K562 (cell line): ENCODE measurements around the gene GFOD1. TPM values are rescaled to one million over a fixed set of nuclear protein-coding genes. Genes with fewer than 3 reads are reported as not detected.
A peak's percentile ranks its signal among the peaks of the same experiment; 100 is the strongest.

Experiments
- PCBP1 ChIP-seq: fragments of 200-400 bp; formaldehyde crosslinking; IDR thresholded peaks from 2 replicates; pipeline ENCODE4 v1.6.1; 2018; ENCODE audit warnings: mild to moderate bottlenecking, low read depth, low read length; ENCODE audit not compliant: poor library complexity, severe bottlenecking
- PHF8 ChIP-seq: fragments of 200-600 bp; sonication (generic); IDR thresholded peaks from 2 replicates; pipeline ENCODE4 v1.6.1; 2012; ENCODE audit warnings: mixed run types, mild to moderate bottlenecking, inconsistent platforms, low read length, moderate library complexity, borderline replicate concordance
- PPARD ChIP-seq: fragments of 250-450 bp; sonication (Bioruptor Pico); IDR thresholded peaks from 2 replicates; pipeline ENCODE4 v1.8.0; 2022; ENCODE audit warnings: inconsistent platforms, mild to moderate bottlenecking, moderate library complexity
- PRDM10 ChIP-seq: fragments of 450-650 bp; IDR thresholded peaks from 2 replicates; pipeline ENCODE4 v1.6.1; 2018; ENCODE audit not compliant: partially characterized antibody
- SMAD4 ChIP-seq: fragments of 250-450 bp; sonication (Bioruptor Pico); conservative IDR thresholded peaks from 2 replicates; pipeline ENCODE4 v1.8.0; 2021; ENCODE audit warnings: inconsistent platforms, mild to moderate bottlenecking, moderate library complexity
- SP1 ChIP-seq: sonication (generic); formaldehyde crosslinking; IDR thresholded peaks from 2 replicates; pipeline ENCODE4 v1.8.1; 2022; ENCODE audit warnings: mild to moderate bottlenecking, missing genetic modification reagents
- THAP12 ChIP-seq: fragments of 250-450 bp; sonication (Bioruptor Pico); IDR thresholded peaks from 2 replicates; pipeline ENCODE4 v1.9.0; 2021; ENCODE audit warnings: mild to moderate bottlenecking, inconsistent platforms
- TSC22D4 ChIP-seq: fragments of 450-650 bp; IDR thresholded peaks from 2 replicates; pipeline ENCODE4 v1.6.1; 2016; ENCODE audit warnings: missing genetic modification characterization, missing biosample characterization, control low read depth
- XRCC4 ChIP-seq: IDR thresholded peaks from one replicate; pipeline ENCODE4 v1.6.1; 2011; ENCODE audit not compliant: insufficient read depth, insufficient read length; ENCODE audit errors: extremely low read depth
- ZFX ChIP-seq: sonication (generic); formaldehyde crosslinking; IDR thresholded peaks from 2 replicates; pipeline ENCODE4 v1.8.0; 2022; ENCODE audit warnings: mild to moderate bottlenecking, missing genetic modification reagents, moderate library complexity
- ZNF639 ChIP-seq, 2 experiments: fragments of 200-800 bp in 1 of 2; sonication (Bioruptor generic) in 1 of 2; sonication (generic) in 1 of 2; formaldehyde crosslinking in 1 of 2; IDR thresholded peaks in 1 of 2; conservative IDR thresholded peaks in 1 of 2; 2 replicates each; pipeline versions ENCODE4 v1.5.0 to v1.6.1; 2016 to 2020; ENCODE audit warnings: missing compliant biosample characterization in 1 of 2, missing genetic modification characterization in 1 of 2, missing genetic modification reagents in 1 of 2
- polyA plus RNA-seq, 8 experiments: library from polyadenylated mRNA; depleted of rRNA in 4 of 8; stranded (reverse) in 5 of 8; unstranded in 3 of 8; fragments of >200 nt; fragmentation: Nextera tagmentation in 2 of 8; fragmentation: Illumina TruSeq in 1 of 8; extraction: Ambion mirVana in 2 of 8; extraction: Trizol in 1 of 8; gene quantifications; 2 replicates each; pipeline versions ENCODE4 v1.2.1 to v1.2.3, GENCODE V29; 2011 to 2014; ENCODE audit warnings: inconsistent platforms in 1 of 8, missing spikeins in 1 of 8
- total RNA-seq, 7 experiments: library from RNA; depleted of rRNA in 6 of 7; stranded (reverse); fragments of >200 nt in 6 of 7; fragmentation: Illumina TruSeq in 2 of 7; extraction: Trizol in 2 of 7; gene quantifications; 2 replicates each; pipeline versions ENCODE4 v1.2.1 to v1.2.3, GENCODE V29; 2011 to 2021; ENCODE audit warnings: low replicate concordance in 1 of 7

The GFOD1 gene
- total and polyA plus RNA-seq, 9 of the 15 experiments (the other 6 are each of a cell fraction or from before 2014, with no cell fraction given): 3.8 to 12.0 (median 8.2) TPM

GRCh38 chr6:13372688-13373487, 114.5 kb downstream of the GFOD1 start (continued):
- TF ChIP-seq PHF8 (no peak), ZNF639 (CRISPR knock-in tag; conservative IDR thresholded peaks at IDR 0.05 in 1 of 2, IDR thresholded peaks at IDR 0.05 in 1 of 2) (0 out of 4 replicates have a peak, but pooled peaks of 1 of the 2 experiments have one; percentile 18), PCBP1 (no peak), XRCC4 (no peak), THAP12 (CRISPR knock-in tag) (no peak), PPARD (no peak), SP1 (no peak), ZFX (CRISPR knock-in tag) (no peak), TSC22D4 (tag) (no peak), SMAD4 (CRISPR knock-in tag) (0 out of 2 replicates have a peak, but pooled peaks have one; percentile 18), PRDM10 (no peak)
